GM19463 (cell line): Measurements from ENCODE around the gene SMIM34.
"Not testable (repeated sequence)": the region's sequence is repeated elsewhere in the genome, so short reads cannot be mapped to it uniquely, and the experiment has no call there.

Experiments
- ATAC-seq: cut with Tn5 transposase; IDR thresholded peaks from one replicate; pipeline ENCODE4 v1.9.1; 2021; ENCODE audit warnings: mild to moderate bottlenecking, moderate library complexity; ENCODE audit not compliant: unreplicated experiment

The SMIM34 gene

DNA sequence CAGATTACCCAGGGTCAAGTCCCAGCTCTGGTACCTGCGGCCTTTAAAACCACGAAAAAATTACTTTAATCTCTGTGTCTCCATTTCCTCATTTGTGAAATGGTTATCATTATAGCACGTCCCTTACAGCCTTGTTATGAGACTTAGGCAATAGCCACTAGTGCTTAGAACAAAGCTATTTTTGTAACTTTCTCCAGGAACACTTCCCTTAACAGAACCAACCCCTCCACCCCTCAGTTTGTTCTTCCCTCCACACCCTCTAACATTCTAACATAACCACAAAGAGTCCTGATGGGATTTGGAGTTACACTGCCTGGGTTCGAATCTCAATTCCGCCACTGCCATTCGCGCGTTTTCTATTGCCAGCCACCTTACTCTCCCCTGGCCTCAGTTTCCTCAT, 49.3 kb downstream of the SMIM34 start:
- ATAC-seq, result not testable (repeated sequence)

DNA sequence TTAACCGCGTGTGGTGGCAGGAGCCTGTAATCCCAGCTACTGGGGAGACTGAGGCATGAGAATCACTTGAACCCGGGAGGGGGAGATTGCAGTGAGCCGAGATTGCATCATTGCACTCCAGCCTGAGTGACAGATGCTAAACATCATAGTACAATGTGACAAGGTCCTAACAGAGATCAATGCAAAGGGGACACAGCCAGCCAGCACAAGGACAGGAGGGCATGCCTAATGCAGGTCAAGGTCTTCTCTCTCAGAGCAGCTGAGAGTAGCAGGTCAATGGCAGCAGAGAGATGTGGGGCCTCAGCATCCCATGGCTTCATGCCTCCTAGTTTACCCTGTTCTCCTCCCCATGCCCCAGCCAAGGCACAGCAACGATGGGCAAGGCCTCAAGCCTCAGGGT, 51.4 kb downstream of the SMIM34 start:
- ATAC-seq, result no peak

DNA sequence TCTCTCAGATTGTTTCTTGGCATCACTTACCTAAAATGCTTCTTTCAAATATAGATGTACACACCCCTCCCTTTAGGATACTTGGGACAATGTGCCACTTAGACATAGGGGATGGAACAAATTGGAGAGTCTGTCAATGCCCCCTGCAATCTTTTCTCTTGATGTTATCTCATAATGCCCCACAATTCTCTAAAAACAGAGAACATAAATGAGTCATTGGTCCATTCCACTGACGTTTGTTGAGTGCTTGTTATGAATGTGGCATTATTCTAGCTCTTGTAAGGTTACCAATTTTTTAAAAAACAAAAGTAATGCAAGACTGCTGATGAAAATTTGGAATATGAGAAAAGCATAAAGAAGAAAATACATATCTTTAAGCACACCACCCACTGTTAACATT, 54.0 kb downstream of the SMIM34 start:
- ATAC-seq, result no peak
